ENCODE data around the gene SNTB2. TPM values are rescaled to one million over a fixed set of nuclear protein-coding genes. Genes with fewer than 3 reads are reported as not detected.
A peak's percentile ranks its signal among the peaks of the same experiment; 100 is the strongest.

Gene SNTB2
- total and polyA plus RNA-seq, 2 of the 13 experiments (the other 11 are each of a cell fraction or from before 2014, with no cell fraction given) = 11.5 to 19.2 TPM

DNA sequence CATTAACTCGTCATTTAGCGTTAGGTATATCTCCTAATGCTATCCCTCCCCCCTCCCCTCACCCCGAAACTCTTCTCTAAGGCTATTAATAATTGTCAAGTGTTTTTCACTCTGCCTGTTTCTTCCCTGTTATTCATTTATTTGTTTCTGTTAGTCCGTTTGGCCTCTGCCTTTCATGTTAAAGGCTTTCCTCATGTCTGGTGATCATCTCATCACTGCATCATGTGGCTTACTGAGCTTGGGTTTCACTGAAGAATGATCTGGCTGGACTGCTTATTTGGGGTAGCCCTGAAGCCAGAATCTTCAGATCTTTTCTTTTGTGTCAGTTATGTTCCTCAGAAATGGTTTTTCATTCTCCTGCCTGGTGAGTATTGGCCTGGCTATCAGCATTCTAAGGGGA lies 45.0 kb upstream of the SNTB2 start (continued):
- TF ChIP-seq HOXA3 (CRISPR knock-in tag; IDR thresholded peaks at IDR 0.05) = no peak
- TF ChIP-seq, protein P1, sequence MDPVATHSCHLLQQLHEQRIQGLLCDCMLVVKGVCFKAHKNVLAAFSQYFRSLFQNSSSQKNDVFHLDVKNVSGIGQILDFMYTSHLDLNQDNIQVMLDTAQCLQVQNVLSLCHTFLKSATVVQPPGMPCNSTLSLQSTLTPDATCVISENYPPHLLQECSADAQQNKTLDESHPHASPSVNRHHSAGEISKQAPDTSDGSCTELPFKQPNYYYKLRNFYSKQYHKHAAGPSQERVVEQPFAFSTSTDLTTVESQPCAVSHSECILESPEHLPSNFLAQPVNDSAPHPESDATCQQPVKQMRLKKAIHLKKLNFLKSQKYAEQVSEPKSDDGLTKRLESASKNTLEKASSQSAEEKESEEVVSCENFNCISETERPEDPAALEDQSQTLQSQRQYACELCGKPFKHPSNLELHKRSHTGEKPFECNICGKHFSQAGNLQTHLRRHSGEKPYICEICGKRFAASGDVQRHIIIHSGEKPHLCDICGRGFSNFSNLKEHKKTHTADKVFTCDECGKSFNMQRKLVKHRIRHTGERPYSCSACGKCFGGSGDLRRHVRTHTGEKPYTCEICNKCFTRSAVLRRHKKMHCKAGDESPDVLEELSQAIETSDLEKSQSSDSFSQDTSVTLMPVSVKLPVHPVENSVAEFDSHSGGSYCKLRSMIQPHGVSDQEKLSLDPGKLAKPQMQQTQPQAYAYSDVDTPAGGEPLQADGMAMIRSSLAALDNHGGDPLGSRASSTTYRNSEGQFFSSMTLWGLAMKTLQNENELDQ (CRISPR knock-in tag; IDR thresholded peaks at IDR 0.05; ENCODE audit: borderline replicate concordance) = no peak
- no peak for TF ChIP-seq NR3C1 (CRISPR knock-in tag; IDR thresholded peaks at IDR 0.05)

DNA sequence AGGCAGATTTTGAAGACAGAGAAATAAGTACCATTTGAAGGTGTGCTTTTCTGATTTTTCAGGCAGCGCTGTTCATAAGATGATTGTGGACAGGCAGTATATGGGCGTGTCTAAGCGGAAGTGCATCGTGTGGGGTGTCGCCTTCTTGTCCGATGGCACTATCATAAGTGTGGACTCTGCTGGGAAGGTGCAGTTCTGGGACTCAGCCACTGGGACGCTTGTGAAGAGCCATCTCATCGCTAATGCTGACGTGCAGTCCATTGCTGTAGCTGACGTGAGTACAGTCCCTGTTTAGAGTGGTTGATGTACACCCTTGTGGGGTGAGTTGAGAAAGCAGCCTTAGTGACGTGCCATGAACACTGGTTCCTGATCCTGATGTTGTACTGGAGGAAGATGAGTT lies 43.8 kb upstream of the SNTB2 start:
- Histone ChIP-seq H3K4me1 (ENCODE audit: insufficient read depth, low read length) (no peaks in the 10 kb centered on the region), H3K4me2 (ENCODE audit: low read depth, low read length) (no peak overlapping the region), H2AFZ (ENCODE audit: low read length) (no peak overlapping the region), H3K9ac (ENCODE audit: insufficient read depth, low read depth, low read length) (no peak overlapping the region), H3K79me2 (ENCODE audit: insufficient read depth, low read length) (peaks cover 7% of the 10 kb centered on the region), H3K27ac (ENCODE audit: extremely low read length, insufficient read depth, low read length) (no peak overlapping the region), H4K20me1 (ENCODE audit: insufficient read depth, low read length) (no peaks in the 10 kb centered on the region; the same call in 1 of the 2 replicates), H3K36me3 (replicated peaks in 1 of 2; ENCODE audit: control insufficient read depth in 1 of 2, insufficient read depth in 2 of 2, low read length in 2 of 2) (peaks cover 42 to 82% of the 10 kb centered on the region in 2 experiments), H3K4me3 (replicated peaks in 1 of 3; ENCODE audit: insufficient read depth in 1 of 3, low read depth in 2 of 3, low read length in 3 of 3) (no peak overlapping the region), H3K9me3 (ENCODE audit: low read length) (no peaks in the 10 kb centered on the region), H3K27me3 (ENCODE audit: control insufficient read depth in 1 of 2, insufficient read depth in 2 of 2, low read length in 2 of 2) (no peaks in the 10 kb centered on the region)
- peak; percentile 30 for DNase-seq (ENCODE audit: low spot score)
- peak; percentile 28 for FAIRE-seq
- CTCF ChIA-PET (ENCODE audit: low intra/inter-chr PET ratio, low total read pairs) = no interaction called here
- 91% methylated on average over 11 of the region's 11 CpGs for WGBS (ENCODE audit: low lambda C conversion rate)
- no TSS peak for BruUV-seq (replicated peaks)
- in situ Hi-C loops (cut with HindIII; ENCODE audit: extremely low pct_ligation_motif_present, low pct_unique_long_range_greater_than_20kb) (no loop called here), intact Hi-C loops (cut with micrococcal nuclease; ENCODE audit: unreplicated experiment) (no loop called here)
- peak; percentile 96 for ATAC-seq
- POLR2A ChIA-PET = no interaction called here
- TF ChIP-seq ZBTB38 (CRISPR knock-in tag; IDR thresholded peaks at IDR 0.05) = 0 out of 2 replicates have a peak, but pooled peaks have one; percentile 16
- TF ChIP-seq ZNF253 (CRISPR knock-in tag; IDR thresholded peaks at IDR 0.05; ENCODE audit: borderline replicate concordance) = no peak
- no peak for TF ChIP-seq ZNF609 (CRISPR knock-in tag; IDR thresholded peaks at IDR 0.05; ENCODE audit: borderline replicate concordance)
- TF ChIP-seq TFDP1 (CRISPR knock-in tag; IDR thresholded peaks at IDR 0.05; ENCODE audit: borderline replicate concordance) = no peak
- no peak for TF ChIP-seq KDM2A (CRISPR knock-in tag; IDR thresholded peaks at IDR 0.05; ENCODE audit: borderline replicate concordance, low read depth)
